HG03039 (cell line): Measurements from ENCODE around the gene SLC9A1.
"Not testable (repeated sequence)": the region's sequence is repeated elsewhere in the genome, so short reads cannot be mapped to it uniquely, and the experiment has no call there.

Experiments
- ATAC-seq: cut with Tn5 transposase; IDR thresholded peaks from one replicate; pipeline ENCODE4 v1.9.1; 2021; ENCODE audit warnings: mild to moderate bottlenecking, moderate library complexity; ENCODE audit not compliant: unreplicated experiment

Gene SLC9A1

DNA sequence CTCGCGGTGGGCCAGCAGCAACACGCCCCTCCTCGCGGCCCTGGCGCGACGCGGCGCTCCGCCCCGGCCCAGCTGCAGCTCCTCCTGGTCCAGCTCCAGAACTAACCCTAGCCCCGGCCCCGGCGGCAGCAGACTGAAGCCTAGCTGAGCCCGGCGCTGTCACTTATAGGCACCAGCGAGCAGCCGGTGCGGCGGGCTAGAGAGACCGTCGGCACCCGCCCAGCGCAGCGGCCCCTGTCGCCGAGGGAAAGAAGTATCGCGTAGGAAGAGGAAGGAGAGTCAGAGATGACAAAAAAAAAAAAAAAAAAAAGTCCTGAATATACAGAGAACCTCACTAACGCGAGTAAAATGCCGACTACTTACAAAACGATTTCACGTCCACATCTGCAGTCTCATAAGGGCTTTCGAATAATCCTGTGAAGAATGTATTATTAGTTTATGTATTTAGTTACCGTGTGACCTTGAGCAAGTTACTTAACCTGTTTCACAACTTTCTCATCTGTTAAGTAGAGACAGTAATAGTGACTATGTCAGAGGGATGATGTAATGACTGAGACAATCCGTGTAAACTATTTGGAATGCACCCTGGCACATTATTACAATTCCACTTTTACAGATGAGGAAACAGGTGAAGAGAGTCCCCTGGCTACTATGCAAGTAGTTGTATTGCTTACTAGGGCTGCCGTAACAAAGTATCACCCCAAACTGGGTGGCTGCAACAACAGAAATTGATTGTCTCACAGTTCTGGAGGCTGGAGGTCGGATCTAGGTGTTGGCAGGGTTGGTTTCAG, at the start of gene SLC9A1:
TSS of gene SLC9A1 (minus strand) at position 135 of the 791 bp plus-strand sequence. CDS start 791 bp downstream, outside the sequence.
- peak; percentile 76 for ATAC-seq

DNA sequence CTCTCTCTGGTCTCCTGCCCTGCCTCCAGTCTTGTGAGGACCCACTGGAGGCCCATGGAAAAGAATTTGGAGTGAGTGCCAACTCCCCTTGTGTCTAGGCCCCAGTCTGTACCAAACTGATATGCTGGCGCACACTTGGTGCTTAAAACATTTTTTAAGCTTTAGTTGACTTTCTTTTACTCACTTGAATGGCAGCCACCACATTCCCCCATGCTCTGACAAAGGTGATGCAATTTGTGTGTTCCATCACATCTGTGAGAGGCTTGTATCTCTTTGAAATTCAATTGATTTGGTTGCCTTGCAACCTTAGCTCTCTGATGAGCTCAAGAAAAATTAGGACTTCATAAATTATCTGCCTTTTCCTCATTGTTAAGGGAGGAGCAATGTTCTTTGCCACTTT, 49.0 kb upstream of the SLC9A1 start:
- no peak for ATAC-seq

DNA sequence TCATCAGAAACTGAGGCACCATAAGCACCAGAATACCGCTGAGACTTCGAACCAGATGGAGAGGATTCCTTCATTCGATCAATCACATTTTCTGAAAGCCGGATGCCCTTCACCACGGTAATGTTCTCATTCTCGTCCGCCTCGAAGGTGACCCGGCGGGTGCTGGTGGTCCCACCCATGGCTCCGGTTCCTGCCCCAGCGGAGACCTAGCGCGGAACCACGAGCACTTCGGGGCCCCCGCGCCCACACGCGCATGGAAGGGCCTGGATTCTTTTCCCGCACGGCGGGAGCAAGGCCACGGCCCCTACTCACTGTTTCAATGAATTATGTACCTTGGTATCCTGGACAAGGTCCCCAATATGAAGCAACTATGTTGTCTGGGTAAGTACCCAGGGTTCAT, 46.4 kb upstream of the SLC9A1 start:
- ATAC-seq: no peak

DNA sequence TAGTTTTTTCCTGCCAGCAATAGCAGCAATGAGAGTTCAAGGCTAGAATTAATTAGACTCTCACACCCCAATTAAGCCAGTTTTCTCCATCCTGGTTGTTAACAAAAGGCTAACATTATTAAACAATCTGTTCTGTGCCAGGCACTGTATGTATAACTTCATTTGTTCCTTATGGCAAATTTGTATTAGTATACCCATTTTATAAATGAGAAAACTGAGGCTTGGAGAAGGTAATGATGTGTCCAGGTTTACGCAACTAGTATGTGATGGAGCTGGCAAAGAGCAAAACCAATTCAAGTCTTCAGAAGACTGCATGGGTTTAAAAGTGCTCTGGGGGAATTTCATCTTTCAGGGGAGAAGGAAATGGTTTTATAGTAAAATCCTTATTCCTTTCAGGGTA, 38.3 kb upstream of the SLC9A1 start:
- no peak for ATAC-seq

DNA sequence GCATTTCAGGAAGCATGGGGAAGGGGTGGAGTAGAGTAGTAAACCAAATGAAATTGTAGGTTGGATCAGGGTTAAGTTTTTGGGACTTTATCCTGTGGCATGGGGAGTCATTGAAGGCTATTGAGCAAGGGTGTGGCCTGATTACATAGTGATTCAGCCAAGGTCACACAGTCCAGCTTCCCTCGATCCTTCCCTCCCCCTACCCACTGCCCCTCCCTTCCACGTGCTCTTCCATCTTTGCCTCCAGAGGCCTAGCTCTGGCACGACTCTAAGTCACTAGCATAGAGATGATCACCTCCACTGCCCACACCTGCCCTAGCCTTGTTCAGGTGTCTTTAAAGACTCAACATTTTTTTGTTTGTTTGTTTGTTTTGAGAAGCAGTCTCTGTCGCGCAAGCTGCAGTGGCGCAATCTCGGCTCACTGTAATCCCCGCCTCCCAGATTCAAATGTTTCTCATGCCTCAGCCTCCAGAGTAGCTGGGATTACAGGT, 37.2 kb upstream of the SLC9A1 start:
- no peak for ATAC-seq

DNA sequence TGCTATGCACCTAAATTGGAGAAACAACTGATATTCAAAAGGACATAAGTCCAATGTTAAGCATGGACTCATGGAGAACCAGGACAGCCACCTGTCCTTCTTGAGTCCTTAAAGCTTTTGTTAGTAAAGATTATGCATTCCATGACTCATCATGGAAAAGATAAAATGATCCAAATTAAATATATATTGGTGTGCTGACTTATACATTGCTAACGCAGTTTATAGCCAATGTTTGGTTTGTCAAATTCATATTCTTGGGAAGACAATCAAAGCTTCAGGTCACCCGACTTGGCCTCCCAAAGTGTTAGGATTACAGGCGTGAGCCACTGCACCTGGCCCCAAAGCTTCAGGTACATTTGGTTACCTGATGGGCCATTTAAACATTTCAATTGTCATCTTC, 29.7 kb upstream of the SLC9A1 start:
- not testable (repeated sequence) for ATAC-seq

DNA sequence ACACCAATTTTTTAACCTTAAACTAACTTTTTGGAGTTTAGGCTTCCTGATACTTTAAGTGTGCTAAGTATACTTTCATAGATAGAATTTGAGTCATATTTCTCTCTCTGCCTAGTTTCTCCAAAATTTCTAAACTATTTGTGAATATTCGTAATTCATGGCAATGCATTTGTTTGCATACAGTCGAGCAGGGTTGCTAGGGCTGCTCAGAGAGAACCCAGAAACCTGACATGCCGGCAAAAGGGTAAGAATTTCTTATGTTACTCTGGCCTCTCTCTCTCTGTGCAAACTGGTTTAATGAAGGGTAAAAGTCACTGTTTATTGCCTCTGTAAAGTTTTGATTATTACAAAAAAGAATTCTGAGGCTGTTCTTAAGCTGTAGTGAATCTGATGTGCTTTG, 25.1 kb upstream of the SLC9A1 start:
- no peak for ATAC-seq

DNA sequence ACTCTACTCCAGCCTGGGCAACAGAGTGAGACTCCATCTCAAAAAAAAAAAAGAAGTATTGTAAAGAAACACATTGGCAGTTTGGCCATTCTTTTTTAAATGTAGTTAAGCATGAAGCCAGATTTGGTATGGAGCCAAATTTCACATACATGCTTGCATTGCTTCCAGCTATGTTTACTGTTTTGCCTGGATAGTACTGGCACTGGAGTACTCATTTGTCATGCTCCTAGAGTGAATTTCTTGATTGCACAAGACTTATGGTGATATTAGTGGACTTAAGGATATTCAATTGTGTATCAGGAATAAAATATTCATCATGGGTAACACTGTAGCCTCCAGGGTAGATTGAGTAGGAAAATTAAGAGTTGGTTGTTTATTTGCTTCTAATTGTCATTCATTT, 24.5 kb upstream of the SLC9A1 start:
- no peak for ATAC-seq

DNA sequence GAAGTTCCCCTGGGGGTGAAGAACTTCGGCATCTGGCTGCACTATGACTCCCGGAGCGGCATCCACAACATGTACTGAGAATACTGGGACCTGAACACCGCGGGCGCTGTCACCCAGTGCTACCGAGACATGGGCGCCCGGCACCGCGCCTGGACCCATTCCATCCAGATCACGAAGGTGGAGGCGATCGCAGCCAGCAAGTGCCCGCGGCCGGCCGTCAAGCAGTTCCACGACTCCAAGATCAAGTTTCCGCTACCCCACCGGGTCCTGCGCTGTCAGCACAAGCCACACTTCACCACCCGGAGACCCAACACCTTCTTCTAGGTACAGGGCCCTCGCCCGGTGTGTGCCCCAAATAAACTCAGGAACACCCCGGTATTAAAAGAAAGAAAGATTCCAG, 22.0 kb upstream of the SLC9A1 start:
- ATAC-seq: no peak

DNA sequence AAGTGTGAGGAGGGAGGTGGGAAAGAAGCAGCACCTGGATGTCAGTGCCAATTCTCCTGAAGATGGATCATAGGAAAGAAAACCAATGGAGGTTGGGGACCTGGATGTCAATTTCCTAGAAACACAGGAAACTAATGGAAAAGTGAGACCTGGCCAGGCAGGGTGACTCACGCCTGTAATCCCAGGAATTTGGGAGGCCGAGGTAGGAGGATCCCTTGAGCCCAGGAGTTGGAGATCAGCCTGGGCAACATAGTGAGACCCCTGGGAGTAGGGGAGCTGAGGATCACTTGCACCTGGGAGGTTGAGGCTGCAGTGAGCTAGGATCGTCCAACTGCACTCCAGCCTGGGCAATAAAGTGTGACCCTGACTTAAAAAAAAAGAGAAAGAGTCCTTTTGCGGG, 21.4 kb upstream of the SLC9A1 start:
- ATAC-seq: no peak

DNA sequence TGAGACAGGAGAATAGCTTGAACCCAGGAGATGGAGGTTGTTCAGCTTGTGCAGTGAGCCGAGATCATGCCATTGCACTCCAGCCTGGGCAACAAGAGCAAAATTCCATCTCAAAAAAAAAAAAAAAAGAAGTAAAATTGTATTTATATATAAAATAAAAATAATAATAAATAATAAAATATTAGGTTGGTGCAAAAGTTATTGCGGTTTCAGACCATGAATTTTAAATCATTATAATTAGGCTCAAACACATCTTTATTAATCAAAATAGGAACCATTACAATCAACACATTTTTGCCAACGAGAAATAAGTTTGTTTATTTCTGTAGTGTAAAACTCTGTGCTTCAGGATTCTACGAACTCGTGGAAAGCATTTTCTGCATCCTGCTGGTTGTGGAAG, 18.1 kb upstream of the SLC9A1 start:
- not testable (repeated sequence) for ATAC-seq

DNA sequence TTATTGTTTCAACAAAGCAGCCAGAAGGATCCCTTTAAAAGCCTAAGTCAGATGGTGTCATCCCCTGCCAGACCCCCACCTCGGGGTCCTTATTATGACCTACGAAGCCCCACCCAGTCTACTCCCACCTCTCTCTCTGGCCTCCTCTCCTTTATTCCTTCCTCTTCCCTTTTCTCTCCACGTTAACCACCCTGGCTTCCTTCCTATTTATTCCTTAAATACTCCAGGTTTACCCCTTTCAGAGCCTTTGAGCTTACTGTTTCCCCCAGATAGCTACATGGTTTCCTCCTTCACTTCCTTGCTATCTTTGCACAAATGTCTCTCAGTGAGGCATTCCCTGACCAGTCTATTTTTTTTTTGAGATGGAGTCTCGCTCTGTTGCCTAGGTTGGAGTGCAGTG, 12.0 kb upstream of the SLC9A1 start:
- no peak for ATAC-seq

DNA sequence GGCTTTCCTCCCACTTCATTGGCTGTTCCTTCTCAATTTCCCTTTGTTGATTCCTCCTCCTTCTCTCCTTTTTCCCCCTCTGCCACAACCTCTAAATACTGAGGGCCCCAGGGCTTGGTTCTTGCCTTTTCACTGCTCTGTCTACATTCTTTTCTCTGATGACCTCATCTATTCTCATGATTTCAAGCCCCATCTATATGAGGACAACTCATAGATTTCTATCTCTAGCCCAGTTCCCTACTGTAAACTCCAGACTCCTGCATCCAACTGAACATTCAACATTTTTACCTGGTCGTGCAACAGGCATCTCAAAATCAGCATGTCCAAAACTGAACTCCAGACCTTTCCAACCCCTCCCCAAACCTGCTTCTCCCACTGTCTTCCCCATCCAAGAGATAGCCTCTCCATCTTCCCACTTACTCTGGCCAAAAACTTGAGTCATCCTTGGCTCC, 11.5 kb upstream of the SLC9A1 start:
- no peak for ATAC-seq

DNA sequence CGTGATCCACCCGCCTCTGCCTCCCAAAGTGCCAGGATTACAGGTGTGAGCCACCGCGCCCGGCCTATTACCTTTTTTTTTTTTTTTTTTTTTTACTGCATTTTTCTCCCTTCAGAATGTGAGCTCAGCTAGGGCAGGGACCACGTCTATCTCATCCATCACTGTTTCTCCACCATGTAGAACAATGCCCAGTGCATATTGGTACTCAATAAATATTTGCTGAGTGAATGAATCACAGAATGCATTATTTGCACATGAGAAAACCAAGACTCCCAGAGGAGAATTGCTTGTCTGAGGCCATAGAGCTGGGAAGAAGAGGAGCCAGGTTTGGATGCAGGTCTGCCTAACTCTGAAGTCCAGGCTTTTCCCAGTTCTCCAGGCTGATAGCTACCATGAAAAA, 8.2 kb upstream of the SLC9A1 start:
- ATAC-seq: no peak

DNA sequence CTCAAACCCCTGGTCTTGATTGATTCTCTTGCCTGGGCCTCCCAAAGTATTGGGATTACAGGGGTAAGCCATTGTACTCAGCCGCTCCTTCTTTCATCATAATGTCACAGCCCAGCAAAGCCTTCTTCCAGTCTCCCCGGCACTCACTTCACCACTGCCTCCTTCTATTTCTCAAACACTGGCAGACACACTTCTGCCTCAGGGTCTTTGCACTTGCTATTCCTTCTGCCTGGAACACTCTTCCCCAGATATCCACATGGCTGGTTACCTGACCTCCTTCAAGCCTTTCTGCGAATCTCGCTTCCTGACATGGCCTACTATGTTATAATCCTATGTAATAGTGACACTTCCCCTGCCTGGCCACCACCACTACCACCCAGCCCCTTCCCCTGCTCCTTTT, 7.2 kb upstream of the SLC9A1 start:
- no peak for ATAC-seq

DNA sequence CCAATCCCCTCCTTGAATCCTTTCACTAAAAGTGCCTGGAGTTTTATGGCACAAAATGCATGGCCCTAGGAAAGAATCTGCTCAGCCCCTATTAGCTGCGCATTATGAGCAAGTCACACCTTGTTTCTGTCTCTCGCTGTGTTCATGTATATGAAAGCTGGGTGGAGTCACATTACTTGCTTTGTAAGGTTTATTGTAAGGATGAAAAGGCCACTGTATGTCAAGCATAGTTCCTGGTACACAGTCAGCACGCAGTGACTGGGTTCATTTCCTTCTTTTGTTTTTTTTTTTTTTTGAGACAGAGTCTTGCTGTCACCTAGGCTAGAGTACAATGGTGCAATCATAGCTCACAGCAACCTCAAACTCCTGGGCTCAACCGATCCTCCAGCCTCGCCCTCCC, 6.7 kb upstream of the SLC9A1 start:
- no peak for ATAC-seq

DNA sequence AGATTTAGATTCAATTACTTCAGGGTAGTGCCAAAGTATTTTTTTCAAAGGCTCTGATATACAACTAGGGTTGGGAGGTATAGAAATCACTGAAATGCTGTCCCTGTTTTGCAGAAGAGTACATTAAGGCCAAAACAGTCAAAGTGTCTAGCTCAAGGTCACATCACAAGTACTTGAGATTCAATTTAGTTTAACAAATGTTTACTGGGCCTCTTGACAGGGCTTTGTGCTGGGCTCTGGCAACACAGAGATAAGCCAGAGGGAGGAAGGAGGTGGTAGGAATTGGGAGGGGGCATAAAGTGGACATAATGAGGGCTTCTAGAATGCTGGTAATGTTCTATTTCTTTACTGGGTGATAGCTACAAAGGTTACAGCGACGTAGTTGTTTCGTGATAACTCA, 2.3 kb upstream of the SLC9A1 start:
- no peak for ATAC-seq

DNA sequence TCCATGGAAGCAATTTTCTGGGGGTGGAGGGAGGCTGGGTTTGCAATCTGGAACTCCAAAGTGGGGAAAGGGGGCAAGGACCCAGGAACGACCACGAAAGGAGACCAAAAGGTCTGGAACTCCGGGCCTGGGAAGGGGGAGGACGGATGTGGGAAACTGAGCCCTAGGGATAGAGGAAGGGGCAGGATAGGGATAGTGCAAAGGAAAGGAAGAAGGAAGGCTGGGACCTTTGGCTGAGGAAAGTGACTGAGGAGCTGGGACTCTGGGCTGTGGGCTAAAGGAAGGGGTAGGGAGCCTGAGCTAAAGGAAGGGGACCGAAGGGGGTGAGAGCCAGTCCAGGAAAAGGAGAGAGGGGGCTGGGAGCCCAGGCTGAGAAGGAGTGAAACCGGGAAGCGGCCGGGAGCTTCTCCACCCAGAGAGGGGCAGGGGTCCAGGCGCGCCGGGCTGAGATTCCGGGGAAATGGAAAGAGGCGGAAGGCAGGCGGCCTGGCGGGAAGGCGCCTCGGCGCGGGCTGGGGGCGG, 395 bp downstream of the SLC9A1 start:
- peak; percentile 2 for ATAC-seq

DNA sequence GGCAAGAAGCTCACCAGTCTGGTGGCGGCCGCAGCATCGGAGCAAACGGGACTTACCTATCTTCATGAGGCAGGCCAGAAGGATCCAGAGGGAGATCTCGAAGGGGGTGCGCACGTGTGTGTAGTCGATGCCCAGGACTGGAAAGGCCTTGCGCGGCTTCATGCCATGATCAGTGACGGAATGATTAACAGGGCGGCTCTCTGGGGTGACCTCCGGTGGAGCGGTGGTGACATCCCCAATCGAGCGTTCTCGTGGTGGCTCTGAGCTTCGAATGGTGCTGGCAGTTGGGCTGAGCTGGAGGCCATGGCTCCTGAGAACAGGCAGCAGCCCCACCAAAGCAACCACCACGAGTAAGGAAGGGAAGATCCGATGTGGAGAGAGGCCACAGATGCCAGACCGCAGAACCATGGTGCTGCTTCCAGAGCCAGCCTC, 982 bp downstream of the SLC9A1 start:
- no peak for ATAC-seq

DNA sequence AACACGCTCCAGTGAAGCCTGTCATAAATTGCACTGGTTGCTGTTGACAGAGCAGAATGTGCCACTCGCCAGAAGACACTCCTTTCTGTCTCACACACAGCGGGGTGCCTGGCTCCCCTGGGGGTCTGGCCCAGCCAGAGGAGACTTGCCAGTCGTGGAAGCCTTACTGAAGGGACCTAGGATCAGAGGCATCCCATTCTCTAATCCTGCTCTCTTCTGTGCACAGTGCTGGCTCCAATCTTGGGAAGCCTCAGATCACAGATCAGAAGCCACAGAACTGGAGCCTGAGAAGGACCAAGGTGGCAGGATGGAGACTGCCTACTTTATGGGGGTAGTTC, 1.4 kb downstream of the SLC9A1 start:
- ATAC-seq: no peak

DNA sequence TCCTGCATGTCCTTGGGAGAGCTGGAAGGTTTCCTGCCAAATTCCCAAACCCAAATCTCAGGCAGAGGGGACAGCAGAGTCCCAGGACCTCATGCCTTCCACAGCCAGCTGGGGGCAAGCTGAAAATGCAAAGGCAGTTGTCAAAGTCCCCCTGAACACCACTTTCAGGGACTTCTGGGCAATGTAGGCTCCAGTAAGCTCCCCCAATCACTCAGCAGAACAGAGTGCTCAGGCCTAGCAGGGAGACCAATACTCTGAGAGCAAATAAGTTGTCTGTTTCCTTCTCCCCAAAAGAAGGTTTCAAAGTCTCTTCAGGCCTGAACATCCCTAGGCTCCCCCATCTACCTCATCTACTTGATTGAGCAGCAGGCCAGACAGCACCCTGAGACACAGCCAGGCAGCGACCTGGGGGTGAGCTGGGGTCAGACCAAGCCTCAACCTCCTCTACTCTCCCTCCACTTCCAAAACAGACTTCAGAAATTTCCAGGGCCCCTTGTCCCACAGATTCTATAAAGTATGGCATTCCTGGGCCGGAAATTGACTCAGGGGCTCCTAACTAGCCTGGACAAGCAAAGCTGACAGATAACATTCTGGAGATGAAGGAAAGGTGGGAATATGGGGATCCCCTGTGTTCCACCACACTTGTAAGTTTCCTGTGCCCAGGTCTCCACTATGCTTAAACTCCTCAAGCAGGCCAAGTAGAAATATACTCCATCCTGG, 1.9 kb downstream of the SLC9A1 start:
- no peak for ATAC-seq
